Breast epithelium (tissue), 4 donors: ENCODE data around the gene FYB2. TPM values are rescaled to one million over a fixed set of nuclear protein-coding genes. Genes with fewer than 3 reads are reported as not detected.

Experiments used
- DNase-seq, 2 donors: peaks; one replicate each; pipeline ENCODE4 v3.0.0-alpha.2; 2019; ENCODE audit warnings: low spot score in 2 of 2
- H3K27ac ChIP-seq, 2 donors: fragments of 200-600 bp; sonication (generic) in 1 of 2; one replicate each; pipeline ENCODE4 v1.5.1; 2016 to 2019; ENCODE audit warnings: mild to moderate bottlenecking in 1 of 2
- H3K27me3 ChIP-seq, 2 donors: fragments of 200-600 bp; sonication (generic) in 1 of 2; one replicate each; pipeline versions ENCODE4 v1.5.1 to v1.6.0; 2017 to 2019; ENCODE audit warnings: control low read depth in 1 of 2, mild to moderate bottlenecking in 1 of 2
- H3K36me3 ChIP-seq: fragments of 200-600 bp; one replicate; pipeline ENCODE4 v1.5.1; 2019
- H3K4me1 ChIP-seq, 2 donors: fragments of 200-600 bp; sonication (generic); one replicate each; pipeline ENCODE4 v1.5.1; 2016 to 2019; ENCODE audit warnings: control low read depth in 1 of 2
- H3K4me3 ChIP-seq, 3 donors: fragments of 200-600 bp; sonication (generic); 1 replicate in 2 of 3; 2 replicates in 1 of 3; pipeline ENCODE4 v1.5.1; 2016 to 2019; ENCODE audit warnings: mild to moderate bottlenecking in 3 of 3, moderate library complexity in 2 of 3
- H3K9me3 ChIP-seq, 2 donors: fragments of 200-600 bp; sonication (generic) in 1 of 2; one replicate each; pipeline ENCODE4 v1.5.1; 2016 to 2019; ENCODE audit warnings: control low read depth in 1 of 2
- POLR2A ChIP-seq: fragments of 450-650 bp; IDR thresholded peaks from one replicate; pipeline ENCODE4 v1.6.1; 2016; ENCODE audit warnings: antibody characterized with exemption, mild to moderate bottlenecking, moderate library complexity
- POLR2AphosphoS5 ChIP-seq, 3 donors: sonication (generic); formaldehyde crosslinking; IDR thresholded peaks; one replicate each; pipeline ENCODE4 v1.6.1; 2017; ENCODE audit warnings: antibody characterized with exemption in 3 of 3
- intact Hi-C: fragments of 100-400 bp; cut with DNase I; formaldehyde crosslinking; loops from one replicate; pipeline ENCODE4 v1.15.1; 2023; ENCODE audit warnings: low total_unique reads
- total RNA-seq, 3 donors: library from RNA; depleted of rRNA; stranded (reverse); fragments of >200 nt; gene quantifications; one replicate each; pipeline ENCODE4 v1.1.0, GENCODE V29; 2016
- TF ChIP-seq, protein P1 (sequence below), 3 donors: fragments of 450-650 bp; IDR thresholded peaks; one replicate each; pipeline ENCODE4 v1.5.1; 2016 to 2017; ENCODE audit warnings: antibody characterized with exemption in 3 of 3, mild to moderate bottlenecking in 3 of 3, moderate library complexity in 3 of 3

The FYB2 gene
- total RNA-seq, 3 donors from 2014 or later = 11.3 to 22.9 TPM; not detected in 1

DNA sequence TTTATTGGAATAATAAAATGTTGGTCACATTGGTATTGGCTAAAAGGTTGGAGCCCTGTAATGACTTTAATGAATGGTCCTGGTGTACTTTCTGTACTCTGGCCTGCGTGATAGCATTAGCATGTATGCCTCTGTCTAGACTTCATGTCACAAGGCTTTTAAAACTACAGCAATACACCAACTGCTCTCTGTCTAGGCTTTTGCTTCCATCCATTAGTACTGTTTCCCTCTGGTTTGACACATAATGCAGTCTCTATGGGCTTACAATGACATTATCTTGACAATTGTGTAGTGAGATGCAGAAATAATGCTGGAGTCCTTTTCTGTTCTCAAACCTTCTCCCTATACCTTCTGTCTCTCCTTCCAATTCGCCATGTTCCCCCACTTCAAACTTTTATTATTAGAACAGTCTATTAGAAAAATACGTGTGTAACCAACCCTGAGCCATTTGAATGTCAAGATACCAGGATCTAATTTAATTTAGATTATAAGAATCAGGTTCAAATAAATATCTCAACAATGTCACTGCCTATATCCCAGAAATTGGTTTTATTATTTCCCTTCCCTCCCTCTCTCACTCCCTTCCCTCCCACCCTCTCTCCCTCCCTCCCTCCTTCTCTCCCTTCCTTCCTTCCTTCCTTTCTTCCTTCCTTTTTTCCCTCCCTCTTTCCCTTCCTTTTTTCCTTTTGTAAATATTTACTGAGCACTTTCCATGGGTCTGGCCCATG, 44.2 kb upstream of the FYB2 start:
- TF ChIP-seq, protein P1, sequence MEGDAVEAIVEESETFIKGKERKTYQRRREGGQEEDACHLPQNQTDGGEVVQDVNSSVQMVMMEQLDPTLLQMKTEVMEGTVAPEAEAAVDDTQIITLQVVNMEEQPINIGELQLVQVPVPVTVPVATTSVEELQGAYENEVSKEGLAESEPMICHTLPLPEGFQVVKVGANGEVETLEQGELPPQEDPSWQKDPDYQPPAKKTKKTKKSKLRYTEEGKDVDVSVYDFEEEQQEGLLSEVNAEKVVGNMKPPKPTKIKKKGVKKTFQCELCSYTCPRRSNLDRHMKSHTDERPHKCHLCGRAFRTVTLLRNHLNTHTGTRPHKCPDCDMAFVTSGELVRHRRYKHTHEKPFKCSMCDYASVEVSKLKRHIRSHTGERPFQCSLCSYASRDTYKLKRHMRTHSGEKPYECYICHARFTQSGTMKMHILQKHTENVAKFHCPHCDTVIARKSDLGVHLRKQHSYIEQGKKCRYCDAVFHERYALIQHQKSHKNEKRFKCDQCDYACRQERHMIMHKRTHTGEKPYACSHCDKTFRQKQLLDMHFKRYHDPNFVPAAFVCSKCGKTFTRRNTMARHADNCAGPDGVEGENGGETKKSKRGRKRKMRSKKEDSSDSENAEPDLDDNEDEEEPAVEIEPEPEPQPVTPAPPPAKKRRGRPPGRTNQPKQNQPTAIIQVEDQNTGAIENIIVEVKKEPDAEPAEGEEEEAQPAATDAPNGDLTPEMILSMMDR (IDR thresholded peaks at IDR 0.05) = no peak
- TF ChIP-seq POLR2AphosphoS5 (IDR thresholded peaks at IDR 0.05) (no peak), POLR2A (no peak)
- no peaks in the 10 kb centered on the region for H3K27me3 ChIP-seq
- intact Hi-C loops = loop anchor here (5.0 kb wide), 1 partner anchor 61 kb away; no protein-coding TSS in a partner anchor
- no peak overlapping the region for H3K27ac ChIP-seq
- H3K4me3 ChIP-seq = no peak overlapping the region
- no peaks in the 10 kb centered on the region for H3K9me3 ChIP-seq
- no peaks in the 10 kb centered on the region for H3K36me3 ChIP-seq
- DNase-seq = no peak
- H3K4me1 ChIP-seq = no peaks in the 10 kb centered on the region

DNA sequence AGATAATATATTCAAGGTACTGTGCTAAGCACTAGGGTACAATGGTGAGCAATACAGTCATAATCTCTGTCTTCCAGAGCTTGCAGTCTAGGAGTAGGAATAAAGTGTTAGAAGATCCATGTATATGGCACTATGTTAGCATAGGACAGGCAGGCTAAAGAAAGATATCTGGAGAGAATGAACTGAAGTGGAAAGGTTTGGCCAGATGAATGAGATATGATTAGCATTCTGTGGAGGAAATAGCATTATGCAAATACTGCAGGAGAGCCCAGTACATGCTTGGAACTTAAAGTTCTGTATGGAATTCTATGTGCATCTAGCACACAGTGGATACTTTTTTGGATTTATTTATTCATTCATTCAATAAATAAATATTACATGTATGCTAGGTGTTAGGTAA, 40.1 kb upstream of the FYB2 start:
- no peak overlapping the region for H3K27ac ChIP-seq
- TF ChIP-seq POLR2AphosphoS5 (IDR thresholded peaks at IDR 0.05) = no peak
- TF ChIP-seq, protein P1 (IDR thresholded peaks at IDR 0.05) = no peak
- no peak for TF ChIP-seq POLR2A
- no peaks in the 10 kb centered on the region for H3K9me3 ChIP-seq
- intact Hi-C loops = no loop called here
- no peak for DNase-seq
- no peaks in the 10 kb centered on the region for H3K36me3 ChIP-seq
- H3K27me3 ChIP-seq = no peaks in the 10 kb centered on the region
- H3K4me1 ChIP-seq = no peaks in the 10 kb centered on the region
- no peak overlapping the region for H3K4me3 ChIP-seq

DNA sequence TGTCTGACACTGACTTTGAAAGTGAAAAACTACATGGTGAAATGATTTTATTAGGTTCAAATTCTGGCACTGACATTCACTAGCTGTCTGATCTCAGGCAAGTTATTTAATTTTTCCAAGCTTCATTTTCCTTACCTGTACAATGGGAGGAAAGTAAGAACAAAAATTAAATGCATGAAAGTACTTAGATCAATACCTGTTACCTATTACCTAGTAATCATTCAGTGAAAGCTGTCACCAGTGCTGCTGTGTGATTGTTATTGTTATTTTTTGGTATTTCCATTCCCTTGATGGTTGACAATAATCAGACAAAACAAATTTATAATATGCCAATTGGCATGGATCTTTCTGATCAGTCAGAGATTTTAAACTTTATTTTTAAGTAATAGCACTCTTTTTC, 37.0 kb upstream of the FYB2 start:
- no peak for TF ChIP-seq POLR2A
- TF ChIP-seq, protein P1 (IDR thresholded peaks at IDR 0.05) = no peak
- TF ChIP-seq POLR2AphosphoS5 (IDR thresholded peaks at IDR 0.05) = no peak
- no peak for DNase-seq
- Histone ChIP-seq H3K27me3 (no peaks in the 10 kb centered on the region), H3K36me3 (no peaks in the 10 kb centered on the region), H3K4me1 (no peaks in the 10 kb centered on the region), H3K4me3 (no peak overlapping the region), H3K9me3 (no peaks in the 10 kb centered on the region), H3K27ac (no peak overlapping the region)
- intact Hi-C loops = no loop called here

DNA sequence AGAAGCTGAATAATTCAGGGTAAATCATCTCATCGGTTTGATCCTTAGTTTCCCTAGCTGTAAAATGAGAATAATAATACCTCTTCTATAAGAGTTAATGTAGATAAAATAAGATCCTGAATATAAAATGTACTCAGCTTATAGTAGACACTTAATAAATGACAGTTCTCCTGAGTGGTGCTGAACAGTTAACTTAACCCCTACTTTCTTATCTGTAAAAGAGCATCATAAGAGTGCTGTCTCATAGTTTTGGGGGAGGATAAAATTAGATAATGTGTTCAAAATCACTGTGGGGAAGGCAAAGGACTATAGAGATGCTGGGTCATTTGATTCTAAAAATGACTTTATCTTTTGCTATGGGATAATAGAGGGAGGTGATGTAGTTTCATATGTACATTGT, 36.0 kb upstream of the FYB2 start:
- Histone ChIP-seq H3K4me3 (no peak overlapping the region), H3K36me3 (no peaks in the 10 kb centered on the region), H3K27ac (no peak overlapping the region), H3K27me3 (no peaks in the 10 kb centered on the region), H3K4me1 (no peaks in the 10 kb centered on the region), H3K9me3 (no peaks in the 10 kb centered on the region)
- DNase-seq = no peak
- TF ChIP-seq, protein P1 (IDR thresholded peaks at IDR 0.05) = no peak
- TF ChIP-seq POLR2AphosphoS5 (IDR thresholded peaks at IDR 0.05) = no peak
- no peak for TF ChIP-seq POLR2A
- intact Hi-C loops = no loop called here

DNA sequence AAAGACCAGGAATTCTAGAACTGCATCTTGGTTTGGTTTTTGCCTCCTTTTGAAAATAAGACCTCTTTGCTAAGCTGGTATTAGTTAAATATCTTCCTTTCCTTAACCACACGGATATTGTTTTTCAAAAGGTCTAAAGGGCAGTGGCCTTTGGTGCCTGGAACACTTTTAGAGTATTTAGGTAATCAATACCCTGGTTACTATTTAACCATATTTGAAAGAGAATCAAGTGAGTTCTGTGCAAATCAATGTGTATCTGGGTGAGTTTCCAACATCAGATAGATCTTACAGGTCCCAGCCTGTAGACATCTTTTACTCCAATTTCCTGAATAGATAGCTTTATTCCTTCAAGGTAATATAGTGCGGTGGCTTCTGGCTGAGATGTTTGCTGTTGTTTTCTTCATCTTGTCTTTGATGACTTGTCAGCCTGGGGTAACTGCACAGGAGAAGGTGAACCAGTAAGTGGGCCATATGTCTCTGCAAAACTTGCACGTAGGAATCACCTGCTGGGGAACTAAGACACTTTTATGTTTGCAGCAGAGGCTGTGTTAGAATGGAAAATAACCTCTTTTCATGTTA, 35.4 kb upstream of the FYB2 start, which contains the start of gene C8A:
Gene C8A (plus strand): TSS at position 277 of the 579 bp plus-strand sequence. CDS start 105 bp downstream, at position 382.
- Histone ChIP-seq H3K27me3 (no peaks in the 10 kb centered on the region), H3K27ac (no peak within 1 kb of the TSS), H3K4me3 (no peak within 1 kb of the TSS), H3K4me1 (no peaks in the 10 kb centered on the region), H3K36me3 (no peaks in the 10 kb centered on the region), H3K9me3 (no peaks in the 10 kb centered on the region)
- no peak for DNase-seq
- intact Hi-C loops = no loop called here
- TF ChIP-seq POLR2A = no peak
- TF ChIP-seq POLR2AphosphoS5 (IDR thresholded peaks at IDR 0.05) = no peak
- TF ChIP-seq, protein P1 (IDR thresholded peaks at IDR 0.05) = no peak
